ENCODE data around the gene MACROD2. TPM values are rescaled to one million over a fixed set of nuclear protein-coding genes. Genes with fewer than 3 reads are reported as not detected.

The MACROD2 gene
- total RNA-seq, 1 donor from 2014 or later: 1.6 TPM

GRCh38 chr20:15242773-15243172 lies 1247.5 kb downstream of the MACROD2 start:
- no peak for TF ChIP-seq CTCF (IDR thresholded peaks at IDR 0.05; ENCODE audit: insufficient read depth, low read length, severe bottlenecking)
- Histone ChIP-seq H3K36me3 (ENCODE audit: control insufficient read depth, insufficient read depth, low read length) (no peaks in the 10 kb centered on the region), H3K27me3 (ENCODE audit: control insufficient read depth, insufficient read depth, low read length) (no peaks in the 10 kb centered on the region), H3K4me3 (ENCODE audit: low read depth, low read length) (no peak overlapping the region)
- FAIRE-seq (no peak), DNase-seq (ENCODE audit: low read depth) (no peak)

GRCh38 chr20:15245896-15246295 lies 1250.6 kb downstream of the MACROD2 start:
- FAIRE-seq: no peak
- no peak for TF ChIP-seq CTCF (IDR thresholded peaks at IDR 0.05; ENCODE audit: insufficient read depth, low read length, severe bottlenecking)

GRCh38 chr20:15248618-15249395 lies 1253.5 kb downstream of the MACROD2 start:
- FAIRE-seq (no peak), DNase-seq (ENCODE audit: low read depth) (no peak)
- TF ChIP-seq CTCF (IDR thresholded peaks at IDR 0.05; ENCODE audit: insufficient read depth, low read length, severe bottlenecking): no peak
- Histone ChIP-seq H3K4me3 (ENCODE audit: low read depth, low read length) (no peak overlapping the region), H3K27me3 (ENCODE audit: control insufficient read depth, insufficient read depth, low read length) (no peaks in the 10 kb centered on the region), H3K36me3 (ENCODE audit: control insufficient read depth, insufficient read depth, low read length) (no peaks in the 10 kb centered on the region)

More at GRCh38 chr20:15245896-15246295, 1250.6 kb downstream of the MACROD2 start:
- Histone ChIP-seq H3K36me3 (ENCODE audit: control insufficient read depth, insufficient read depth, low read length) (no peaks in the 10 kb centered on the region), H3K27me3 (ENCODE audit: control insufficient read depth, insufficient read depth, low read length) (no peaks in the 10 kb centered on the region), H3K4me3 (ENCODE audit: low read depth, low read length) (no peak overlapping the region)
- peak; percentile 41 for DNase-seq (ENCODE audit: low read depth)

- no peak for FAIRE-seq
Observed at GRCh38 chr20:15251171-15251570, 1255.9 kb downstream of the MACROD2 start.

GRCh38 chr20:15252304-15252703 lies 1257.0 kb downstream of the MACROD2 start:
- DNase-seq (ENCODE audit: low read depth): no peak
- H3K27me3 ChIP-seq (ENCODE audit: control insufficient read depth, insufficient read depth, low read length): no peaks in the 10 kb centered on the region
- no peaks in the 10 kb centered on the region for H3K36me3 ChIP-seq (ENCODE audit: control insufficient read depth, insufficient read depth, low read length)
- no peak overlapping the region for H3K4me3 ChIP-seq (ENCODE audit: low read depth, low read length)
- no peak for TF ChIP-seq CTCF (IDR thresholded peaks at IDR 0.05; ENCODE audit: insufficient read depth, low read length, severe bottlenecking)
- no peak for FAIRE-seq

More at GRCh38 chr20:15251171-15251570, 1255.9 kb downstream of the MACROD2 start:
- H3K4me3 ChIP-seq (ENCODE audit: low read depth, low read length): no peak overlapping the region
- no peak for DNase-seq (ENCODE audit: low read depth)
- H3K36me3 ChIP-seq (ENCODE audit: control insufficient read depth, insufficient read depth, low read length): no peaks in the 10 kb centered on the region
- no peak for TF ChIP-seq CTCF (IDR thresholded peaks at IDR 0.05; ENCODE audit: insufficient read depth, low read length, severe bottlenecking)
- no peaks in the 10 kb centered on the region for H3K27me3 ChIP-seq (ENCODE audit: control insufficient read depth, insufficient read depth, low read length)

- no peak for FAIRE-seq
- no peak for TF ChIP-seq CTCF (IDR thresholded peaks at IDR 0.05; ENCODE audit: insufficient read depth, low read length, severe bottlenecking)
- no peaks in the 10 kb centered on the region for H3K36me3 ChIP-seq (ENCODE audit: control insufficient read depth, insufficient read depth, low read length)
Observed at GRCh38 chr20:15253431-15253830, 1258.1 kb downstream of the MACROD2 start.

More at GRCh38 chr20:15253431-15253830, 1258.1 kb downstream of the MACROD2 start:
- no peak overlapping the region for H3K4me3 ChIP-seq (ENCODE audit: low read depth, low read length)
- DNase-seq (ENCODE audit: low read depth): no peak
- no peaks in the 10 kb centered on the region for H3K27me3 ChIP-seq (ENCODE audit: control insufficient read depth, insufficient read depth, low read length)

All from bronchial epithelial cell (primary cell).